Measurements from ENCODE around the gene SEPTIN2.
"Not testable (repeated sequence)": the region's sequence is repeated elsewhere in the genome, so short reads cannot be mapped to it uniquely, and the experiment has no call there.

The SEPTIN2 gene

DNA sequence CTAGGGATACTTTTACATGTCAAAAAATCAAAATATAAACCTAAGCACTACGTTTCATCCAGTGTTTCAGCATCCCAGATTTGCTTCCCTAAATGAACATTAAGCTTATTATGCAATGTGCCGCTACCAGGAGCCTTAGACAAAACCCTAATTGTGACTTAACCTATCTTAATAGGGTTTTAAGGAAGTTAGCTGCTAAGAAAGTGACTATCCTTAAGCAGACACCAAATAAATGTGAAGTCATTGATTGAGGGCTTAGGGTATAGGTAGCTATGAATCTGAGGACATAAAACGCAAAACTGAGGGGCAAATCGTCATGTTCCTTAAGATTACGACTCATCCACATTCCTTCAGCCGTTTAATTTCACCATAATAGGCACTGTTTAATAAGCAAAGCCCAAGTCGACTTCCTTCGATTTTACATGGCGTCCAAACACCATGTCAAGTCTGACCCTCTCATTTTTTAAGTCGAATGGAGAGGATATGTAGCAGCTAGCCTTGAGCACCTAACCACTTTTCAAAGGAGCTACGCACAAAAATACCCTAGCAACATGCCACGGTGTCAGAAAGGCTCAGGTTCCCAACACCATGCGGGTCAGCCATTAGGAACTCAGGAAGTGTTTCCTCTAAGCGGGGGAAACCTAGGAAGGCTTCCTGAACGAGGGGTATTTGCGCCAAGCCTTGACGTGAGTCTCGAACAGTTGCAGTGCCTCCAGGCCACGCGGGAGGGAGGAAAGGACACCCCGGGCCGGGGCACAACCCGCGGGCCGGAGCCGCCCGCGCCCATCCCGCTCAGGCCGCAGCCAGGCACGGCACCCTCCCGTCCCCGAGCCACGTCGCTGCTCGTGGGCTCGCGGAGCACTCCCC, 1.3 kb upstream of the SEPTIN2 start:
- DNase-seq = peak in 1 of 2 experiments; percentile 67

DNA sequence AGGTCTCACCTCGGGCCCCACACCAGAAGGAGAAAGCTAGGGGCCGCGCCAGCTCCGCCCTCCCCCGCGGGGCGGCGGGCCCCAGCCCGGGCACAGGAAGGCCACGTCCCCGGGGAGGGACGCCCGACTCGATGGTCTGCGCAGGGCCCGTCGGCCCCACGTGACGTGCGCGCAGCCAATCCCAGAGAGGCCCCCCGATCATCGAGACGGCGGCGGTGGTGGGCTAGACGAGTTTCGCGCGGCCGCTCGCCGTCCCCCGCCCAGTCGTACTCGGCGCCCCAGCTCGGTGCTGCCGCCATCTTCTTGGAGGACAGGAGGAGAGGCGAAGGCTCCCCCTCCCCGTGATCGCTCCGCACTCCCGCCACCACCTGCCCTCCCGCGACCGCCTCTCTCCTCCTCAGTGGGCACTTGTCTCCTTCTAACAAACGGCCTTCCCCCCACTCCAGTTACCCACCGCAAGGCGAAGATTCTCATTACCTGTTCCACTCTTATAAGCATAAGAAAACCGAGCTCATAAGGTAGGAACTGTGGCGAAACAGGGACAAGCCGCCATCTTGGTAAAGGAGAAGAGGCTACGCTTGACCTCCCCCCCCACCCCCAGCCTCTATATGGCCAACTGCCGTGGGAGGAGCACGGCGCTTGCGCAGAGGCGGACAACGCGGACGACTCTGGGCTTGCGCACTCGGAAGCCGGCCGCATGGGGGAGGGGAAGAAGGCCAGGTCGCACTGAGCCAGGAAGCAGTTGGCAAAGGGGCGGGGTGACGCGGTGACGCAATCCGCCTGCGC, 439 bp upstream of the SEPTIN2 start, which contains the start of gene HDLBP:
Gene HDLBP, minus strand, starts transcription at position 580 of the 786 bp plus-strand sequence. CDS start 48,803 bp downstream, outside the sequence.
- peak; percentile 94 to 97 for DNase-seq

GRCh38 chr2:241316825-241317224, 1.1 kb downstream of the SEPTIN2 start:
- DNase-seq = no peak

DNA sequence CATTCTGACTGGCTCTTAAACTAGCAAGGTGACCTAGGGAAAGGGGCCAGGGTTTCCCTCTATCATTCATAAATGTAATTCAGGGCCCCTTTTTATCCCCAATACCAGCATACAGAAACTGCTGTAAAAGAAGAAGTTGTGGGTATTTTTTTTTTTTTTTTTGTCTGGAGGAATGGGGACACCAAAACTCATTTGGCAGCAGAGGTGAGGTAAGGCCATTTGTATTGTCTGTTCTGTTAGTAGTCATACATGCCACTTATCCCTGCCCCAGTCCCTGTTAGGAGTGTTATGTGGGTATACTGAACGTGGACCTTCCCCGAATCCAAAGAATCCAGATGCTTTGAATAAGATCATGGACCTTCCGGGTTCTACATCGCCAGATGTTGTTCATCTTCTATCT, 1.7 kb downstream of the SEPTIN2 start:
- DNase-seq = no peak

- DNase-seq = not testable (repeated sequence)
Measured at GRCh38 chr2:241318830-241319229, 3.1 kb downstream of the SEPTIN2 start.

- DNase-seq = no peak
Measured at GRCh38 chr2:241320394-241320793, 4.7 kb downstream of the SEPTIN2 start.

DNA sequence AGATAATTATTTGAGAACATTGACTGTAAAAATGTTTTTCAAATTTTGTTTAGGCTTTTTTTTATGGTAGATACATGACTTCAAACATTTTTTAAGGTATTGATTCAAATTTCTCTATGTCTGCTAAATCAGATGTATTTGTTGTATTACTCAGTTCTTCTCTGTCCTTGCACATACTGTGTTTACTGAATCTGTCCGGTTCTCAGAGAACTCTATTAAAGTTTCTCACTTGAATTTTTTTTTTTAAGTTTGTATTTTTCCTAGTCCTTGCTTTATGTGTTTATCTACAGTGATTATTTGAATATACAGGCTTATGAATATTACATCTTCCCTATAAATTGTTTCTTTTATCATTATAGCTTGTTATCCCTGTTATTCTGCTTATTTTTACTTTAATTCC, 5.3 kb downstream of the SEPTIN2 start:
- DNase-seq = no peak

DNA sequence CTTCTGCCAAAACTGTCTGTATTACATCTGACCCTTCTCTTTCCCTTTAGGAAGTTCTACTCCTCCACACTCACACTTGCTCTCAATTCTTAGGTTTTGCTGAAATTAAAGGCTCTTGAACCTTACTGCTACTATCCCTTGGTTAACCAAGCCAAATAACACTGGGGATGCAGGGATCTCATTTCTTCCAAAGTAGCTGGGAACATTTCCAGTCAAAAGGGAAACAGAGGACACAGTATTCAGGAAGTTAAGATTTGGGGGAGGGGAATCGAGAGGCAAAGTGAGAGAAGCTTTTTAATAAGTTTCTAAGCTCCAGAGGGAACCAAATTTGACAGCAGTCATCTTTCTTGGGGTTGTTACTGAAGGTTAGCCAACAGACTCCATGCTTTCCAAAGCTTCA, 6.2 kb downstream of the SEPTIN2 start:
- DNase-seq = no peak

- no peak for DNase-seq
Measured at GRCh38 chr2:241323778-241324177, 8.1 kb downstream of the SEPTIN2 start.

DNA sequence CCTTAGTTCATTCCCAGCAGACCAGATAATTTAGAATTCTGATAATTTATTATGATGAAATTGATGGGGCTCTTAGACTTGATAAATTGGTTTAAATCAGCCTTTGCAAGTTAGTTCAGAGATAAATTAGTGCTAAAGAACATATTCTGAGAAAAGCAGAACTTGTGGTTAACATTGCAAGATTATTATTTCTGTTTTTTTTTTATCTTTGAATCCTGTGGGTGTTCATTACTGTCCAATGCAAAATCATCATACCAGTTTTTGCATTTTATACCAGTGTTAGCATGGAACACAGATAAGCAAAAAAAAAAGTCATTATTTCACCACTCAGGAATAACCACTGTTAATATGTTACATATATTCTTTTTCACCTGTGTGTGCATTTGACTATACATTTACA, 9.1 kb downstream of the SEPTIN2 start:
- no peak for DNase-seq

- DNase-seq = no peak
Measured at GRCh38 chr2:241325257-241325656, 9.5 kb downstream of the SEPTIN2 start.

GRCh38 chr2:241329669-241330615, 14.2 kb downstream of the SEPTIN2 start:
- no peak for DNase-seq

GRCh38 chr2:241330616-241330981, 14.9 kb downstream of the SEPTIN2 start:
- DNase-seq = no peak

- DNase-seq = no peak
Measured at GRCh38 chr2:241334813-241335212, 19.1 kb downstream of the SEPTIN2 start.

GRCh38 chr2:241339839-241340630, 24.3 kb downstream of the SEPTIN2 start:
- DNase-seq = no peak

DNA sequence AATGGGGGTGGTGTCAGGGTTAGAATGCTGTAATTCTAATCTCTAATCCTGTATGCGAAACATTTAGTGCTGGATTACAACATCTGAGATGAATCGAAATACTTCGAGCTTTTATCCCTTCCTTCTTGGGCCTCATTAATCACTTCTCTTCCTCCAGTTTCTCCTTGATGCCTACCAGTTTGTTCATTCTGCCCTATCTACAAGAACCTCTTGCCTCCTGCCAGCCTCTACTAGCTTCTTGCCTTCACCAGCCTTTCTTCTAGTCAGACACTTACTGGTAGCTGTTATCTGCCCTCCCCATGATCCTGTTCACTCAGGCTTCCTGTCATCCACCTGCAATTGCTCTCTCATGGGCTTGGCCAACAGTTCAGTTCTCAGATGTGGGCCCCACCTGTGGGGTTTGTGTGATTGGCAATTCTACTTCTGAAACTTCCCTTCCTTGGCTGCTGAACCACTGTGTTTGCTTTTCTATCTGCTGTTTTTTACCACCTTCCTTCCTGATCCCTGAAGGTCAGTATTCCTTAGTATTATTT, 25.0 kb downstream of the SEPTIN2 start:
- DNase-seq = no peak

- no peak for DNase-seq
Measured at GRCh38 chr2:241344925-241345651, 29.4 kb downstream of the SEPTIN2 start.

DNA sequence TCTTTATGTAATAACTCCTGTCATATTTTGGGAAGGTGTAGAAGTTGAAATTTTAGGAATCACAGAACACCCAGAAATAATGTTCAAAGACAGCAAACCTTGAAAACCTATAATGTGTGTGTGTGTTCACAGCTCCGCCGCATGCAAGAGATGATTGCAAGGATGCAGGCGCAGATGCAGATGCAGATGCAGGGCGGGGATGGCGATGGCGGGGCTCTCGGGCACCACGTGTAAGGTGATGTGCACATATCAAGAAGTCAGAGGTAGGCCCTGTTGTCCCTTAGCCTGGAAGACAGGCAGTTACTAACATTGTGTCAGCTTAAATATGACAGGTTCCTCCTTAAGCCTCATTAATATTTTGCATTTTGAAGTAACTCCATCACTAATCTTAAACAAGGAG, 34.2 kb downstream of the SEPTIN2 start:
- no peak for DNase-seq

GRCh38 chr2:241350530-241350877, 34.8 kb downstream of the SEPTIN2 start:
- DNase-seq = no peak

DNA sequence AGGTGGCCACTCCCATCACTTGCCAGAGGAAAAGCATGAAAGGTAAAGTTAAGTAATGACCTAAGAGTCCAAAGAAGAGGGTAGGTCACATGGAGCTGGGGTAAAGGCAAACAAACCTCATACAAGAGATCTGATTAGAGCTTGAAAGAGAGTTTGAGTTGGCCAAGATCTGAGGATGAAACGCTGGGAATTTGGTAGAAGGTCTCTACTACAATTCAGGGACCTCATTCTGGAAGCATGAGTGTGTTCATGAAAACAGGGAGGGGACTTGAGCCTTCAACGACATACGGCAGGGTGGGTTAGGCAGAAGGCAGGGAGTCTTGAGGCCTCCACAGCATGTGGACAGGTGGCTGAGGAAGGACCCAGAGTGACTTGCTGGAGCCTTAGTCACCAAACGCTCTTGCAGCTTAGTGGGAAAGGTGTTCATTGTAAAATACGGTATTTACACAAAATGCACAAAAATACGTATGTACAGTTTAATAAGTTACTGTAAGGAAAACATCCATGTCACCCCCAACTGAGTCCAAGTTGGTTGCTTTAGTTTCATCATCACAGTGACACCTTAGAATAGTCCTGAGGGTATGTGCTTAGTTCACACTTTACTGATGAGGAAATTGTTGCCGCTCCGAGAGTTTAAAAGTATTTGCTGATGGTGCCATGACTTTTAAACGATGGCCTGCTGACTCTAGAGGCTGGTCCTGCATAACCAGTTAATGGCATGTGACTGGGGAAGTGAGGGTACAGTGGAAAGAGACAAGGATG, 35.3 kb downstream of the SEPTIN2 start:
- no peak for DNase-seq

Data from SHP77 (cell line).